GM21576 (cell line): ENCODE results near the gene INSYN1.

Experiments
- ATAC-seq: cut with Tn5 transposase; IDR thresholded peaks from one replicate; pipeline ENCODE4 v1.9.1; 2021; ENCODE audit warnings: mild to moderate bottlenecking, moderate library complexity; ENCODE audit not compliant: unreplicated experiment

The INSYN1 gene

DNA sequence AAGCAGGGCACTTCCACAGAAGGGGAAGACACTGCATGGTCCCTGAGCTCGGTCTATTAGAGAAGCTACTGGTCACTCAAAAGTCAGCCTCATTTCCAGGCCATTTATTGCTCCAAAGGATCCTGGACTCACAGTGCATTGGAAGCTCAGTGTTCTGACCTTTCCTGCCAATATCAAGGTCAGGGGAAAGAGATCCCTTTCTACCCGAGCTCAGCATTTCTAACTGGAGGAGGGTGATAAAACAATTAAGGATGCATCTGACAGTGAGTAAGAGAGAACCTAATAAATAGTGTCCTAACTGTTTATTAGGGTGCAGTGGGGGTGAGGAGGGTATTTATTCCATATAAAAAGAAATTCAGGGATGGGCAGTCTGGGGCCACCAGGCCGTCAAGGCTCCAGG lies 26.8 kb upstream of the INSYN1 start:
- ATAC-seq = no peak

DNA sequence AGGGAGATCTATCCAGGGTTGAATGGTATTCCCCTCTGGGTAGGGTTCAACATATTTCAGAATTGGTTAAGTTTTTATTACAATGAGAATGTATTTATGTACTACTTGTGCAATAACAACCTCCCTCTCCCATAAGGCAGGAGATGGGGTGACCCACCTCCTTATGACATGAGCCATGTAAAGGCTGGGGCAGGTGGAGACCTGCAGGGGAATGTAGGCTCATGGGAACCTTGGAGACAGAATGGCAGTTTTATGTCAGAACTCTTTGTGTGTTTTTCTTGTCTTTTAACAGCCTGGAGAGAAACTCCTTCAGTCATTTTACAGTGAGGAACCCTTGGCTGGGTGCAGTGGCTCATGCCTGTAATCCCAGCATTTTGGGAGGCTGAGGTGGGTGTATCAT lies 24.6 kb upstream of the INSYN1 start:
- ATAC-seq = no peak

DNA sequence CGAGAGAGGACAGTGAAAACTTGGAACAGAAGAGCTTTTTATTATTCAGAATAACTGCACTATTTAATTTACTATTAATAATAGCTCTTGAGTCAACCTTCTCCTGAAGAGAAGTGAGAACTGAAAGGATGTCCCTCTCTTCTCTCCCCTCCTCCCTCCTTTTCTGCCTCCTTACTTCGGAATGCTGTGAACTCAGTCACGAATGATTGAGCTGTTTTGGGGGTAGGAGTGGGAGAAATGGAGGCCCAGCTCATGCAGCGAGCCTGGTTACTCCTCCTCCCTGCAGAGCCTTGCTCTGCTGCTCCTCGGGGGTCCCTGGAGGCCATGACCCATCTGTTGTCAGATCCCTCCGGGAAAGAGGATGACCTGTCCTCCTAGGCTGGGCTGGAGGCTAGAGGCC lies 20.3 kb upstream of the INSYN1 start:
- no peak for ATAC-seq

DNA sequence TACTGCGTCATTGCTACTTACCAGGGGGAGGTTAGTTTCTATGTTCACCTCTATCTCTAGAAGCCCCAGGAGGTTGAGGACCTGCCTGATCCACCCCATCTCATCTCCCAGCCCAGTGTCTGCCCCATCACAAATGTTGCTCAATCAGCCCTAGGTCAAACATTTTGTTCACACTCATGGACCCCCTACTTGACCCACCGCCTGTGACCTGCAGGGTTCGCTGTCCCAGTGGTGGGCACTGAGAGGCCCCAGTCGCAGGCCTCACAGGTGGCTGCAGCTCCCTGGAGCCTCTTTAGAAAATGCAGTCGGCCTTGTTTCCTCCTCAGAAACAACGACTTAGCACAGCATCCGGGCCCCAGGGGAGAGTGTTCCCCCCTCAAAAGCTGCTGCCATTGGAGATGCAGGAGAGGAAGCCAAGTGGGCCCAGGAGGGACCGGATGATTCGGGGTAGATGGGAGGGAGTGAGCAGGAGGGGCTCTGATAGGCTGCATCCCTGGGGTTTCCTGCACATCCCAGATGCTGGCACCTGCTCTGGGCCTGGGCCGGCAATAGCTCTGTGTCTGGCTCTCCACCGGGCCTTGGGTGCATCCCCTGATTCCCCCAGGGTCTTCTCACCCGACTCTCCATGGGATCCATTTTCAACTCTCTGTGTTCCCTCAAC lies 18.4 kb upstream of the INSYN1 start:
- no peak for ATAC-seq

DNA sequence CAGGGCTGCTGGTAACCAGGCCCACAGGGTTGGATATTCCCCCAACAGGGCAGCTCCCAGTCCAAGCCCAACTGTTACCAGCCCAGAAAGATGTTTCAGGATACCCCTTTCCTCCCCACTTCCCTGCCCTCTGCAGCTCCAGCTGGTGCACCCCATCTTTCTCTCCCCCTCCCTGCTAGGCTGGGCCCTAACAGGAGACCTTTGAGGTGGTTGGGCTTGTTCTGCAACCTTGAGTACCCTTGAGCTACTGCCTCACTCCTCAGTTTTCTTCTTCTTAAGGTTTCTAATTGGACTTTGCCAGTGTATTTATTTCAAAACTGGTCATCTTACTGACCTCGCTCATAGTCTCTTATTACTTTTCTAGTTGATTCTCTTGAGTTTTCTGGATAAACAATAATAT lies 16.9 kb upstream of the INSYN1 start:
- no peak for ATAC-seq

DNA sequence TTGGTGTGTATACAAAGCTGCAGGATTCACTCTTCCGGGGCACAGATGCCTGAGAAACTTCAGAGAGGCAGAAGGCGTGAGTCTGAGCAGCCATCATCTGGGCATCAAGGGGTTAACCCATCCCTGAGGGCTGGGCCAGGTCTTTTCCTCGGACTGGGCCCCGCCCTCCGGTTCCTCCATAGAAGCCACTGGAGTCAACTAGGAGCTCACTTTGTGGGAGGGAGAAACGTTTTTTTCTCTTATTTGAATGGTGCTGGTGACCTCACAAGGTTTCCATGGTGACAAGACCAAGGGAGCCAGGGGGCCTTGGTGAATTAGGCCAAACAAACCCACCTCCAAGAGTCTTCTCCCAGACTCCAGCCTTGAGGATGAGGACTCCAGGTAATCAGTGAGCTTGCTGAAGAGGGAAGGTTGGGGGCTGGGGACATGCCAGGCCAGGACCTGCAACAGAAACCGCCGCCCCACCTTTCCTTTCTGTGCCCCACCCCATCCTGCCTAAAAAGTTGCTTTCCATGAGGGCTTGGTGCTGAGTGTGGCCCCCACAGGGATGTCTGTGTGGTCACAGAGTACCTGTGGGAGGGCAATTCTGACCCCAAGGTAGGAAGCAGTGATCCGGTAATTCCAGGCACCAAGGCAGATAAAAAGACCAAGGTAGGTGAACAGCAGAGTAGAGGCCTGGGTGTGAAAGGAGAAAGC lies 14.8 kb upstream of the INSYN1 start:
- ATAC-seq = no peak

DNA sequence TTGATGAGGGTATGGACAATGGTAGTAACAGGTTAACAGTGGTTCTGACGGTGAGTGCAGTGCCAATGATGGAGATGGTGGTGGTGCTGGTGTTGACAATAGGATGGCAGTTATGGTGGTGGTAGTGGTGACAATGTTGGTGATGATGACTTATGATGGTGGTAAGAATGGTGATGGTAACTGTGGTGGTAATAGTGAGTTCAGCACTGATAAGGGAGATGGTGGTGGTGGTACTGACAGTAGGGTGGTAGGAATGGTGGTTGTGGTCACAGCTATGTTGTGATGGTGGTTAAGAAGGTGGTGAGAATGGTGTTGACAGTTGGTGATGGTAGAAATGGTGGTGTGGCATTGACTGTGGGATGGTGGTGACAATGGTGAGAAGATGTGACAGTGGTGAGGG lies 13.4 kb upstream of the INSYN1 start:
- ATAC-seq = no peak

DNA sequence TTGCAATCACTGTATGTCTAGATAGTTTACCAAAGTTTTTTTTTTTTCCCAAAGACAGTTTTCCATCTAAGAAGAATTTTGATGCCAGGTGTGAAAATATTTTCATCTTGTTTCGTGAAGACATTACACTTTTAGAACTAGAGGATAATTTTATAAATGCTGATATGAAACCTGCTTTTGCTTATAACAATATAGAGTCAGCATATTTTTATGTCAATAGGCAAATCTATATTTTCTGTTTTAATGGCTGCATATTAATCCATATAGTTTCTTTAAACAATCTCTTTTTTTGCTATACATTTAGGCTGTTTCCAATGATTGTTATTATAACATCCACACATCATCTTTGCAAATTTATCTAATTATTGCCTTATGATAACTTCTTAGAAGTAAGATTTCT lies 12.6 kb upstream of the INSYN1 start:
- ATAC-seq = no peak

DNA sequence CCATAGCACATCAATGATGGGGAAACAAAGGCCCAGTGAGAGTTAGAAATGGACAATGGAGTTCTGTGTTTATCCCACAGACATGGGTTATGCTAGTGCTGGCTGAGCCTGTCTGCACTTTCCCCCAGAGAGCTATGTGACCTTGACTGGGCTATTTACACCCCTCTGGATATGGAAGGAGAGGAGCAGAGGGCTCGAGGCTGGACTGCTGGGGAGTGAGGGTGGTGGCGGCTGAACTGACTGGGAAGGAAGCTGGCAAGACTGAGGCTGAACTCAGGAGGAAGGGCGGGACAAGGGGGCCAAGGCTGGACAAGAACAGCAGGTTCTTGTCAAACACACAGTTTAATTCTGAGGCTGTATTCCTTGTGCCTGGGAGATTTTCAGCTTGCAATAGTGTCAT lies 10.8 kb upstream of the INSYN1 start:
- ATAC-seq = no peak

DNA sequence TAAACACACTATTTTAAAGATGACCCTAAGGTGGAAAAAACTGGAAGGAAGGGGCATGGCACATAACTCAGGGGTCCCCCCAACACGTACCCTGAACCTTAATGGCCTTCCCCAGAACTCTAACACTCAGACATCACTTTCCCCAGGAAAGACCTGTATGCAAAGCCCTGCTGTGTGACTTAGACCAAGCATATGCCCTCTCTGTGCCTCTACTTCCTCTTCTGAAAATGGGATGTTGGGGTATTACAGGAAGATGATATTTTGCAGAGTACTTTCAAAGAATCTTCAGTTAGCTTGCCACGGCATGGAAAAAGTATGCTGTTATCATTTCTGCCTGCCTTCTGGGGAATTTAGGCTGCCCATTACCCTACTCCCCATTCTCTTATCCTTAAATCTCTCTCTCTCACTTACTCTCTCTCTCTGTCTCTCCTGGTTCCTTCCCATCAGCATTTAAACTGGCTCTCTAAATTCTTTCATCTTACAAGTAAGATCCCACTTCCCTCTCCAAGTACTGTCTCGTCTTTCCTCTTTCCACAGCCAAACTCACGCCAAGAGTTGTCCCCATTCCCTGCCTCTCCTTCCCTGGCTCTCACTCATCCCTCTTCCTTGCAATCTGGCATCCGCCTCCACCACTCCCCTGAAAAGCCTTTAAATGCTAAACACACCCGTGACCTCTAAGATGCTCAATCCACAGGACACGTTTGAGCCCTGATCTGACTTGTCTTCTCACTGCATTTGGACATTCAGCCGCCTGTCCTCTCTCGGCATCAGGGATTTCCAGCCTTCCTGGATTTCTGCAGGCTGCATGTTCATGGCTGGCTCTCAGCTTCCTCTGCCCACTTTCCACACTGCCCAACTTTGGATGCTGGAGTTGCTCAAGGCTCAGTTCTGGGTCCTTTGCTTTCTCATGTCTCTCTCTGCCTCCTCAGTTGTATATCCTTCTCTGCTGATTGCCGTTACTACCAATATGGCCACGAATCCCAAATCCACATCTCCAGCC lies 7.5 kb upstream of the INSYN1 start:
- ATAC-seq = no peak

DNA sequence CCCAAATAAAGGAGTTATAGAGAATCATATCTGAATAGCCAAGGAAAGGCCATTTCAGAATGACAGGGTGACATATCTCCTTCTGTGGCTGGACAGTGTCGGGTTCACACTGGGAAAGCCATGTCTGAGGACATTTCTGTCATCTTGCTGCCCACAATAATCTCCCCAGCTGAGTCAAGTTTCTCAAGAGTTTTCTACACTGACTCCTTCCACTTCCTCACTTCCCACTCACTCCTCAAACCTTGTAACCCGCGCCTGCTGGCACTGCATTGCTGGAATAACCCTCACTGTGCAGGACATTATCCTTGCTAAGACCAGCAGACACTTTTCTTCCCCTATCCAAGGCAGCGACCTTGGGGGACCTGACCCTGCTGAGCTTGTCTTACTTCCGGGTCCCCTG lies 5.3 kb upstream of the INSYN1 start:
- ATAC-seq = no peak

DNA sequence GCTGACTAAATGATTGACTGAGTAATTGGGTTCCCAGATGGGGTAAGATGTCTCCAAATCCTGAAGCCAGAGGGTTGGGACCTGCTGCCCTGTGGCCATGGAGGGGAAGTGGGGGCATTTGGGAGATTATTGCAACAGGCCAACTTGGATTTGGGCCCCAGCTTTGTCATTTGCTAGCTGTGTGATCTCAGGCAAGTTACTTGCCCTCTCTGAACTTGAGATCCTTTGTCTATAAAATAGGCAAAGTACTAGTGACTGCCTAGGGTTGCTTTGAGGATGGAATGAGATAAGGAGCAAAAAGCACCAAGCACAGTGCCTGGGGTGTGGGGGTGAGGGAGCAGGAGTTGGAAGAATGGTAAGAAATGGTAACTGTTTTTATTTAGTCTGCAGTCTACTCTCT lies 4.4 kb upstream of the INSYN1 start:
- no peak for ATAC-seq

DNA sequence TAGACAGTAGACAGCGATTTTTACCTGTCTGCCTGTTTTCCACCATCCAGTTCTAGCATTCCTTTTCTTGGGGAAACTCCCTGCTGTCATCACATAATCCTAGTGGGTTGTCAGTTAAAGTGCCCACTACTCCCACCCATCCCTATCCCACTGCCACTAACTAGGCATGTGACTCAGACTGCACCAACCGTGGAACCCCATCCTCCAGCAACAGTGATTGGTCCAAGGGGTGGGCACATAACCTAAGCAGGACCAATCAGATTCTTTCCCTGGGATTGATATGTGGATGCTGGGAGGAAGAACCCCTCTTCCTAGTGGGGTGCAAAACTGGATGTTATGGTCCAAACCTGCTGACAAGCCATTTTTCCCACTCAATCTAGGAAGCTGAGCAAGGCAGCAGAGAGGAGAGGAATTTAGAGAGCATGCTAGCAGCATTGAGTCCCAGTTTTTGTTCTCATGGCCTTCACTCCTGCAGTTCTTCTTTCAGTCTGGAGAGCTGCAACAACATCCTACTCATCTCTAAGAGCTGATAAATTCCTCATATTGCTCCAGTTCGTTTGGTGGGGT lies 3.9 kb upstream of the INSYN1 start:
- no peak for ATAC-seq

DNA sequence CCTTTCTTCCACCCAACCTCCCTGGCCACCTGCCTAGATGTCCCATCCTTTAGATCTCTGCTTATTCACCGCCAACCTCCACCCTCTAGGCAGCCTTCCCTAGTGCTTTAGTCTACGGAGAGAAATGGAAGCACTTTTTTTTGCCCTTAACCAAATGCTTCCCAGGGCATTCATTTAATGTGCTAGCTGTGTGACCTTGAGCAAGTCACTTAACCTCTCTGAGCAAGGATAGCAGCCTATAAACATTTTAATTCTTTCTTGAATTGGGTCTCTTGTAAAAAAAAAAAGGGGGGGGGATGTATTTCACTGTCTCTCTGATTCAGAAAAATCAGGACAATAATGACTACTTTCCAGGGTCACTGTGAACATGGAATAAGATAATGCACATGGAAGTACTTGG lies 3.2 kb upstream of the INSYN1 start:
- no peak for ATAC-seq

DNA sequence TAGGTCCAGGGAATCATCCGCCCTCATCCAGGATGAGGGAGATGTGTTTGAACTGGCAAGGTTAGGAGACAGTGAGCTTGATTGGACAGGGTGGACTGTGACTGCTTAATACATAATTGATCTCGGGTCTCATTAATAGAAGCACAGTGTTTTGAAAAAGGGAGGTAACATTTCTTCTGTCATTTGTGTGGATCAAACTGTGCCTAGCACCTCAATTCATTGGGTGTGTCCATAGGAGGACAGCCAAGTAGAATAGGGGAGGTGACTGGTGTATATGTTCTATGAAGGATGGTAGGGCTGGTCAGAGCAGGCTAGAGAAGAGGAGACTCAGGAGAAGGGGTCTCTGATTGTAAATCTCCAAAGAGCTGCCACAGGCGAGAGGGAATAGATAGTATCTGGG lies 2.8 kb upstream of the INSYN1 start:
- no peak for ATAC-seq

DNA sequence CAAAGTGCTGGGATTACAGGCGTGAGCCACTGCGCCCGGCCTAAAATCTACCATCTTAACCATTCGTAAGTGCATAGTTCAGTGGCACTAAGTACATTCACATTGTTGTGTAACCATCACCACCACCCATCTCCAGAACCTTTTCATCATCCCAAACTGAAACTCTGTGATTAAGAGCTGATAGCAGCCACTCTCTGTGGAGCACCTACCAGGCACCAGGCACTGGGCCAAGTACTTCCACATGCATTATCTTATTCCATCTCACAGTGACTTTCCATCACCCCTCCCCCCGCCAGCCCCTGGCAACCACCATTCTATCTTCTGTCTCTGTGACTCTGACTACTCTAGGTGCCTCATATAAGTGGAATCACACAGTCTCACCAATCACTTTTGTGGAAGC lies 2.3 kb upstream of the INSYN1 start:
- no peak for ATAC-seq

DNA sequence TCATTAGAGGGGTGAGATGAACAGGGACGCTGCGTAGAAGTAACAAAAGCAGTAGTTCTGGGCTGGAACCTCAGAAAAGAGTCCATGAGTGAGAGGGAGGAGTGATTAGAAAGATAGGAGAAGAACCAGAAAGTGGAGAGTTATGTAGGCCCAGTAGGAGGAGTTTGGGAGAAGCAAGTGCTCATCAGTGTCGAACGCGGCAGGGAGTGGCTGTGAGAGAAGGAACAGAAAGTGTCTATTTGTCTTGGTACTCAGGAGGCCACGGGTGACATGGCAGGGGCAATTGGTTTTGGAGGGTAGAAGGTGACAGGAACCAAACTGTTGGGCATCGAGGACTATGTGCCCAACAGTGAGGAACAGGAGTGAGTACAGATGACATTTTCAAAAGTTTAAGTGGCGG lies 1.3 kb upstream of the INSYN1 start:
- ATAC-seq = no peak

DNA sequence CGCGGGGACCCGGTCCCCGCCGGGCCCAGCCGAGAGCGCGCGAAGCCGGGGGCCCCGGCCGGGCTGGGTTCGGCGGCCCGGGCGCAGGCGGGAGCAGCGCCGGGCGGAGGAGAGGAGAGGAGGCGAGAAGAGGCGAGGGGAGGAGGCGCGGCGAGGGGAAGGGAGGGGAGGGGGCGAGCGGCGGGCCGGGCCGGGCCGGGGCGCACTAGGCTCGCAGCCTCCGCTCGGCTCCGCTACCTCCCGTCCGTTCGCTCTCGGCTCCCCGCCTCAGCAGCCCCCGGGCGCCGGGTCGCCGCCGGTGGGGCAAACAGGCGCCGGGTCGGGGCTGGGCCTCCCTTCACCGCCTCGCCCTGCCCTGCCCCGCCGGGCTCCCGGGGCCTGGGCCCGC lies 351 bp downstream of the INSYN1 start:
- ATAC-seq = no peak

DNA sequence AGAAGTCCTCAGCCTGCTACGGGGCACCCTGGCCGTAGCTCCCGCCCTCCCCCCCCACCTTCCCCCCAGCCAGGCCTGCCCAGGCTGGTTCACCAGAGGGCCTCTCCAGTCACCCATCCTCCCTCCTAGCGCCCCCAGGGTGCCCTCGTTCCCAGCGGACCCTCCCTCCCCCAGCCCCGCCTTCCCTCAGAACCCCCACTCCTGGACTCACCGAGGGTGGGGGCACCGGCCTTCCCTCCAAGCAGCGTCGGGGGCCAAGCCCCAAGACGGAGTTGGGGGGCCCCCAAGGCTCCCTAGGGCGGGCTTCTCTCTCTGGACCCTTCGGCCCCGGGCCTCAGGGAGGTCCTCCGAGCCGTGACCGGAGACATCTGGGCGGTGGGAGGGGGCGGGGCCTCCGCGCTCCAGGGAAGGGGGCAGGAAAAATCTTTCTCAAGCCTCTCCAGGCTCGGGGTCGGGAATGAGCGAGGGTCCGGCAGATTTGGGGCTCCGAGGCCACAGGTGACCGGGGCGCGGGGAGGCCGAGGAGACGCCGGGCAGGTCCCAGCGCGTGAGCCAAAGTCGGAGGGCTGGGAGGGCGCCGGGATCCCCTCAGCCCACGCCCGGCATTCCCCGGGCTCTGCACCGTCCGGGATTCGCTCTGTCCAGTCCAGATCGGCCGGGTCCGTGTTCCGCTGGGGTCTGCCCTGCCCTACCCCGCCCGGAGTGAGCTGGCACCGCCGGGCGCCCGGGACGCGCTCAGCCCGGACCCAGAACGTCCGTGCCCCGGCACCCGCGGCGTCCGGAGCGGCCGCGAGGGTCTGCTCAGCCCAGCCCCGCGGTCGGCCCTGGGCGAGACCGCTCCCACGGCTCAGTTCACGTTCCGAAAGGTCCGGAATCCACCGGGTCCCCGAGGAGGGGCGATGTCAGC lies 999 bp downstream of the INSYN1 start:
- ATAC-seq = no peak

DNA sequence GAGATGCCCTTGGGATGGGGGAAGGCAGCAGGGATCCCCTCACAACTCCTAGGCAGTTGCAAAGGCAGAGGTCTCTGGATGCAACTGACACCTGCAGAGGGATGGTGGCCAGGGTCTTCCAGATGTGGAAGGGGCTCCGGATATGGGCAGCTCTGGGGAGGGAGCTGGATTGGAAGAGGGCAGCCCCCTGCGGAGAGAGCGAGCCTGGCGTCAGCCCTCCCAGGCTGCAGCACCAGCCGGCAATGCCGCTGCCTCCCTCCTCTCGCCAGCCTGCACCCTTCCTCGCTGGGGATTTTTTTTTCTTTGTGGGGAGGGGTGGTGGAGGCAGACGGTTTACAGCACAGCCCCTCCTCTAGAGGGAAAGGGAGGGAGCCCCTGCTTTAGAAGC lies 1.6 kb downstream of the INSYN1 start:
- no peak for ATAC-seq
